H9 (cell line): ENCODE results near the gene PPT1. TPM values are rescaled to one million over a fixed set of nuclear protein-coding genes. Genes with fewer than 3 reads are reported as not detected.

Experiments used
- DNase-seq: peaks from one replicate; pipeline ENCODE4 v3.0.0-alpha.2; 2017
- H2AFZ ChIP-seq: one replicate; pipeline ENCODE4 v1.6.1; 2013; ENCODE audit warnings: mild to moderate bottlenecking, low read length, control low read depth, moderate library complexity
- H2AK5ac ChIP-seq: 2 replicates; pipeline ENCODE4 v1.6.1; 2013; ENCODE audit warnings: low read length, control low read depth, mixed read lengths; ENCODE audit not compliant: insufficient read length
- H2BK120ac ChIP-seq: one replicate; pipeline ENCODE4 v1.6.1; 2013; ENCODE audit warnings: low read depth, mild to moderate bottlenecking, low read length, control low read depth, inconsistent platforms; ENCODE audit not compliant: poor library complexity, severe bottlenecking
- H2BK12ac ChIP-seq: 2 replicates; pipeline ENCODE4 v1.6.1; 2013; ENCODE audit warnings: low read length, control low read depth, mixed read lengths, low read depth; ENCODE audit not compliant: insufficient read length
- H2BK15ac ChIP-seq: 2 replicates; pipeline ENCODE4 v1.6.1; 2013; ENCODE audit warnings: low read depth, low read length, control low read depth
- H2BK20ac ChIP-seq: one replicate; pipeline ENCODE4 v1.6.1; 2013; ENCODE audit warnings: low read depth, mild to moderate bottlenecking, low read length, control low read depth, inconsistent platforms; ENCODE audit not compliant: poor library complexity, severe bottlenecking
- H2BK5ac ChIP-seq: 2 replicates; pipeline ENCODE4 v1.6.1; 2013; ENCODE audit warnings: low read length, control low read depth, mixed read lengths; ENCODE audit not compliant: insufficient read length
- H3K14ac ChIP-seq: 2 replicates; pipeline ENCODE4 v1.6.1; 2013; ENCODE audit warnings: low read length, control low read depth; ENCODE audit not compliant: insufficient read depth
- H3K18ac ChIP-seq: 2 replicates; pipeline ENCODE4 v1.6.1; 2013; ENCODE audit warnings: low read depth, mild to moderate bottlenecking, mixed read lengths, low read length, control low read depth; ENCODE audit not compliant: insufficient read length
- H3K23ac ChIP-seq: 2 replicates; pipeline ENCODE4 v1.6.1; 2013; ENCODE audit warnings: low read length, control low read depth, mixed read lengths, low read depth; ENCODE audit not compliant: insufficient read length
- H3K23me2 ChIP-seq: 2 replicates; pipeline ENCODE4 v1.6.1; 2013; ENCODE audit warnings: low read depth, mild to moderate bottlenecking, mixed read lengths, low read length, control low read depth; ENCODE audit not compliant: insufficient read length, poor library complexity, severe bottlenecking
- H3K27ac ChIP-seq: 2 replicates; pipeline ENCODE4 v1.5.1; 2013; ENCODE audit warnings: low read length, control low read depth, mixed read lengths, low read depth; ENCODE audit not compliant: insufficient read length
- H3K27me3 ChIP-seq: 2 replicates; pipeline ENCODE4 v1.6.1; 2013; ENCODE audit warnings: low read length, control low read depth, inconsistent platforms; ENCODE audit not compliant: insufficient read depth
- H3K4ac ChIP-seq: 2 replicates; pipeline ENCODE4 v1.6.1; 2013; ENCODE audit warnings: low read depth, mild to moderate bottlenecking, control low read depth, inconsistent platforms, low read length, moderate library complexity
- H3K4me1 ChIP-seq: 2 replicates; pipeline ENCODE4 v1.6.1; 2013; ENCODE audit warnings: low read length, control low read depth, inconsistent platforms; ENCODE audit not compliant: insufficient read depth
- H3K4me2 ChIP-seq: 2 replicates; pipeline ENCODE4 v1.6.1; 2013; ENCODE audit warnings: low read length, control low read depth, mixed read lengths; ENCODE audit not compliant: insufficient read length, insufficient read depth
- H3K56ac ChIP-seq: 2 replicates; pipeline ENCODE4 v1.6.1; 2013; ENCODE audit warnings: low read depth, mild to moderate bottlenecking, mixed read lengths, low read length, control low read depth; ENCODE audit not compliant: insufficient read length
- H3K79me1 ChIP-seq: 2 replicates; pipeline ENCODE4 v1.6.1; 2013; ENCODE audit warnings: low read depth, mild to moderate bottlenecking, moderate library complexity, low read length, control low read depth, inconsistent platforms; ENCODE audit not compliant: insufficient read depth, poor library complexity, severe bottlenecking
- H3K79me2 ChIP-seq: 2 replicates; pipeline ENCODE4 v1.6.1; 2013; ENCODE audit warnings: low read length, control low read depth, inconsistent platforms; ENCODE audit not compliant: insufficient read depth
- H3K9ac ChIP-seq: 2 replicates; pipeline ENCODE4 v1.6.1; 2013; ENCODE audit warnings: low read length, control low read depth, mixed read lengths; ENCODE audit not compliant: insufficient read length; ENCODE audit errors: extremely low read depth
- H3K9me3 ChIP-seq: one replicate; pipeline ENCODE4 v1.6.1; 2013; ENCODE audit warnings: low read depth, low read length, inconsistent platforms; ENCODE audit not compliant: control insufficient read depth
- H3T11ph ChIP-seq: one replicate; pipeline ENCODE4 v1.6.1; 2013; ENCODE audit warnings: mild to moderate bottlenecking, low read length, control low read depth, inconsistent platforms
- H4K20me1 ChIP-seq: one replicate; pipeline ENCODE4 v1.6.1; 2013; ENCODE audit not compliant: control insufficient read depth, insufficient read length, insufficient read depth
- H4K5ac ChIP-seq: 2 replicates; pipeline ENCODE4 v1.6.1; 2013; ENCODE audit warnings: low read depth, mild to moderate bottlenecking, mixed read lengths, low read length, control low read depth; ENCODE audit not compliant: insufficient read length
- H4K8ac ChIP-seq: replicated peaks from 2 replicates; pipeline ENCODE4 v1.6.1; 2013; ENCODE audit warnings: low read length, control low read depth, mixed read lengths, low read depth; ENCODE audit not compliant: insufficient read length
- H4K91ac ChIP-seq: 2 replicates; pipeline ENCODE4 v1.6.1; 2013; ENCODE audit warnings: low read depth, mild to moderate bottlenecking, moderate library complexity, mixed read lengths, low read length, control low read depth; ENCODE audit not compliant: insufficient read length
- H3K27ac Mint-ChIP-seq, 3 experiments: 2 replicates in 2 of 3; 3 replicates in 1 of 3; pipeline ENCODE4 v1.8.0; 2020 to 2021; ENCODE audit warnings: mixed read lengths in 3 of 3, mild to moderate bottlenecking in 1 of 3, moderate library complexity in 1 of 3
- H3K27me3 Mint-ChIP-seq: 2 replicates; pipeline ENCODE4 v1.8.0; 2021; ENCODE audit warnings: low read depth, mild to moderate bottlenecking, moderate library complexity, mixed read lengths
- H3K36me3 Mint-ChIP-seq, 3 experiments: 2 replicates in 2 of 3; 3 replicates in 1 of 3; pipeline ENCODE4 v1.8.0; 2020 to 2021; ENCODE audit warnings: low read depth in 3 of 3, mixed read lengths in 3 of 3; ENCODE audit not compliant: insufficient read depth in 1 of 3
- H3K4me1 Mint-ChIP-seq, 2 experiments: 2 replicates each; pipeline ENCODE4 v1.8.0; 2020; ENCODE audit warnings: mixed read lengths in 2 of 2
- H3K4me3 Mint-ChIP-seq, 2 experiments: 2 replicates in 1 of 2; 3 replicates in 1 of 2; pipeline ENCODE4 v1.8.0; 2020 to 2021; ENCODE audit warnings: mild to moderate bottlenecking in 2 of 2, mixed read lengths in 2 of 2, moderate library complexity in 1 of 2
- H3K9me3 Mint-ChIP-seq, 2 experiments: 2 replicates in 1 of 2; 3 replicates in 1 of 2; pipeline ENCODE4 v1.8.0; 2020; ENCODE audit warnings: mild to moderate bottlenecking in 2 of 2, mixed read lengths in 2 of 2, moderate library complexity in 1 of 2
- CTCF ChIP-seq: fragments of 200-600 bp; sonication (generic); conservative IDR thresholded peaks from 3 replicates; pipeline ENCODE4 v1.8.0; 2021; ENCODE audit warnings: antibody characterized with exemption, mild to moderate bottlenecking
- WGBS: extraction: QIAGEN DNeasy Blood & Tissue Kit; methylation state at CpG from one replicate; pipeline ENCODE4 v1.1.7; 2013; ENCODE audit warnings: missing lambda C conversion rate, low lambda C conversion rate, mixed read lengths; ENCODE audit not compliant: insufficient read length; ENCODE audit errors: extremely low coverage; 5-methylcytosine and 5-hydroxymethylcytosine counted together
- total RNA-seq: library from RNA; stranded (reverse); gene quantifications from 2 replicates; pipeline ENCODE4 v1.2.1, GENCODE V29; 2021

The PPT1 gene
- total RNA-seq, 1 experiment from 2014 or later, result 109 TPM

- H3K4me3 Mint-ChIP-seq, result no peak overlapping the region
- H4K8ac ChIP-seq, result no peak overlapping the region
- no peaks in the 10 kb centered on the region for H4K20me1 ChIP-seq
- H3K27me3 Mint-ChIP-seq, result peaks cover 27% of the 10 kb centered on the region
- WGBS, result no CpG with 5 or more reads among the region's 3 CpGs
- TF ChIP-seq CTCF, result no peak
- H3K4me1 Mint-ChIP-seq, result peaks cover 0 to 4% of the 10 kb centered on the region in 2 experiments; a peak in 2 of 4 replicates
- no peak overlapping the region for H4K5ac ChIP-seq
- no peak overlapping the region for H3K23ac ChIP-seq
- H3K56ac ChIP-seq, result no peak overlapping the region
- H3K27ac ChIP-seq, result no peak overlapping the region
- DNase-seq, result no peak
- H2BK12ac ChIP-seq, result no peak overlapping the region
- H3K4ac ChIP-seq, result no peak overlapping the region
- H3K23me2 ChIP-seq, result no peaks in the 10 kb centered on the region
- no peak overlapping the region for H2BK15ac ChIP-seq
- no peak overlapping the region for H3K9ac ChIP-seq
- no peak overlapping the region for H2AFZ ChIP-seq
- H2AK5ac ChIP-seq, result no peak overlapping the region
- H3K14ac ChIP-seq, result no peak overlapping the region
- no peak overlapping the region for H2BK5ac ChIP-seq
- H3K9me3 Mint-ChIP-seq, result no peaks in the 10 kb centered on the region; a peak in 2 of 5 replicates
- H3K4me1 ChIP-seq, result no peaks in the 10 kb centered on the region
- H2BK20ac ChIP-seq, result no peak overlapping the region
- H3T11ph ChIP-seq, result no peak overlapping the region
- H3K18ac ChIP-seq, result no peak overlapping the region
- H3K79me2 ChIP-seq, result no peaks in the 10 kb centered on the region
- no peaks in the 10 kb centered on the region for H3K9me3 ChIP-seq
- no peak overlapping the region for H4K91ac ChIP-seq
- H3K4me2 ChIP-seq, result no peak overlapping the region
- H3K27ac Mint-ChIP-seq, result no peak overlapping the region
- no peak overlapping the region for H2BK120ac ChIP-seq
- no peaks in the 10 kb centered on the region for H3K36me3 Mint-ChIP-seq
- H3K79me1 ChIP-seq, result no peaks in the 10 kb centered on the region
- no peaks in the 10 kb centered on the region for H3K27me3 ChIP-seq
These were observed 5.8 kb upstream of the PPT1 start for GRCh38 chr1:40102896-40103295.
